ENCODE data around the gene FCRL5.

The FCRL5 gene

GRCh38 chr1:157523774-157524493 is 28.4 kb downstream of the FCRL5 start:
- DNase-seq (ENCODE audit: low read depth): no peak

GRCh38 chr1:157521056-157521455 is 31.3 kb downstream of the FCRL5 start:
- DNase-seq (ENCODE audit: low read depth): no peak

- DNase-seq (ENCODE audit: low read depth): no peak
Observed at GRCh38 chr1:157520386-157520935, 31.9 kb downstream of the FCRL5 start.

GRCh38 chr1:157519451-157519850 is 32.9 kb downstream of the FCRL5 start:
- no peak for DNase-seq (ENCODE audit: low read depth)

- DNase-seq (ENCODE audit: low read depth): no peak
Observed at GRCh38 chr1:157517016-157517415, 35.3 kb downstream of the FCRL5 start.

- DNase-seq (ENCODE audit: low read depth): no peak
Observed at GRCh38 chr1:157515709-157516108, 36.6 kb downstream of the FCRL5 start.

- no peak for DNase-seq (ENCODE audit: low read depth)
Observed at GRCh38 chr1:157515141-157515540, 37.2 kb downstream of the FCRL5 start.

- no peak for DNase-seq (ENCODE audit: low read depth)
Observed at GRCh38 chr1:157512036-157512969, 40.0 kb downstream of the FCRL5 start.

GRCh38 chr1:157509546-157510232 is 42.6 kb downstream of the FCRL5 start:
- no peak for DNase-seq (ENCODE audit: low read depth)

- DNase-seq (ENCODE audit: low read depth): peak; percentile 67
Observed at GRCh38 chr1:157505481-157506272, 46.6 kb downstream of the FCRL5 start.

- DNase-seq (ENCODE audit: low read depth): peak; percentile 1
Observed at GRCh38 chr1:157504646-157505045, 47.7 kb downstream of the FCRL5 start.

- no peak for DNase-seq (ENCODE audit: low read depth)
Observed at GRCh38 chr1:157499521-157499920, 52.8 kb downstream of the FCRL5 start.

GRCh38 chr1:157498736-157499090 is 53.6 kb downstream of the FCRL5 start:
- no peak for DNase-seq (ENCODE audit: low read depth)

GRCh38 chr1:157497987-157498735 is 54.2 kb downstream of the FCRL5 start:
- DNase-seq (ENCODE audit: low read depth): no peak

GRCh38 chr1:157497284-157497683 is 55.0 kb downstream of the FCRL5 start:
- DNase-seq (ENCODE audit: low read depth): no peak

- peak; percentile 50 for DNase-seq (ENCODE audit: low read depth)
Observed at GRCh38 chr1:157496121-157496526, 56.2 kb downstream of the FCRL5 start.

- DNase-seq (ENCODE audit: low read depth): no peak
Observed at GRCh38 chr1:157495285-157495684, 57.0 kb downstream of the FCRL5 start.

- DNase-seq (ENCODE audit: low read depth): no peak
Observed at GRCh38 chr1:157494093-157494492, 58.2 kb downstream of the FCRL5 start.

GRCh38 chr1:157490467-157491165 is 61.7 kb downstream of the FCRL5 start:
- peak; percentile 65 for DNase-seq (ENCODE audit: low read depth)

GRCh38 chr1:157488156-157488555 is 64.2 kb downstream of the FCRL5 start:
- no peak for DNase-seq (ENCODE audit: low read depth)
